GOT3 (cell line): ENCODE data around the gene SLC25A13.

Source experiments
- DNase-seq: peaks from one replicate; lab custom pipeline; 2025; ENCODE audit warnings: mixed read lengths; lab: John Stamatoyannopoulos, UW

SLC25A13 gene

DNA sequence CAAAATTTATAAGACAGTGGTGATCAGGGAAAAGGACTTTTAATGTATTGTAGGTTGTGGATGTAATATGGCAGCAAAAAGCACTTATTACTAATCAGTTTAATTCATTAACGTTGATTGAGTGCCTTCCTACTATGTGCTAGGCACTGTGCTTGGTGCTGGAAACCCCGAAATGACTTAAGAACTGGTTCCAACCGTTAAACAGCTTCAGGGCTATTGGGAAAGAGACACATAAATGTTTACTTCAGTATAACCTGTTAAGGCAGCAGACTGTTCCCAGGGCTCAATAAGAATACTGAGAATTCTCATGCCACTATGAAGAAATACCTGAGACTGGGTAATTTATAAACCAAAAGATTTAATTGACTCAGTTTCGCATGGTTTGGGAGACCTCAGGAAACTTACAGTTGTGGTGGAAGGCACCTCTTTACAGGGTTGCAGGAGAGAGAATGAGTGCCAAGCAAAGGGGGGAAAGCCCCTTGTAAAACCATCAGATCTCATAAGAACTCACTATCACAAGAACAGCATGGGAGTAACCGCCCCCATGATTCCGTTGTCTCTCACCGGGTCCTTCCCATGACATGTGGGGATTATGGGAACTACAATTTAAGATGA, 1.1 kb upstream of the SLC25A13 start:
- no peak for DNase-seq

DNA sequence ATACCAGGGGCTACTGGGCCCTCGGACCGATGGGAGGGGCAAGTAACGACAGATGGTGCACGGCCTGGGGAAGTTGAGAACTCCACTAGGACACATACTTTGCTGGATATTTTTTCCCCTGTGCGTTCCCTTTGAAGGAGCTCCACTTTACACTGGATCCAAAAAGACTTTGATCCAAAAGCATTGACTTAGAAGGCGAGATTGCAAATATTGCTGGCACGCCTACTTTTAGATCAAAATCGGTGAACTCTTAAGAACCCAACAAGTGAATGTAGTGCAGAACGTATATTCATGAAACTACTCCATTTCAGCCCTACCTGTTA, 436 bp upstream of the SLC25A13 start:
- DNase-seq, result no peak

DNA sequence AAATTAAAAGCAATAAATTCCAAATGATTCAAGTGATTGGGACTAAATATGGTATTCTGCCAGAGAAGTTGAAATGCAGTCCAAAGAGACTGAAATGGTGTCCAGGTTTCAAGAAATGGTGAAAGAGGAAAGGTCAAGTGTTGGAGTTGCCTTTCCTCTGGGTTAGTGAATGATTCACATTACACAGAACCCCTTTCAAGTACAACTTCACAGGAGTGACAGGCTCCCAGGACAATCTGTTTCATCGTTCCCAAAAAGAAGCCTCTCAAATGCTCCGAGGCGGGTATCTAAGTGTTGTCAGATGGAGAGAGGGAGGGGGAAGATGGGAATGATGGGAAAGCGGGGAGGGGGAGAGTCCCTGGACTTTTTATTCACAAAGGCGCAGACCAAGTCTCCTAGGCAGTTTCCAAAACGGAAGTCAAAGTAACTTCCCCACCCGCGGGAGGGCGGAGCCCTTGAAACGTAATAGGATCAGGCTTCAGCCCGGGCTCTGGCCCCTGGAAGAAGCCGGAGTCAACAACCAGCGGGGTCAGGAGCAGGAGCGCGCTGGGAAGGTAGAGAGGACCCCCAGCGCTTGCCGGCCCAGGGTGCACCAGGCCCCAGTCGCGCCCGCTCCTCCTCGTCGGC, 754 bp downstream of the SLC25A13 start:
- DNase-seq, result no peak

- DNase-seq, result no peak
Observed at GRCh38 chr7:96320442-96320841, 1.5 kb downstream of the SLC25A13 start.

GRCh38 chr7:96319439-96319838, 2.5 kb downstream of the SLC25A13 start:
- DNase-seq, result no peak

- DNase-seq, result no peak
Observed at GRCh38 chr7:96316949-96317348, 4.9 kb downstream of the SLC25A13 start.

- DNase-seq, result no peak
Observed at GRCh38 chr7:96315125-96315512, 6.8 kb downstream of the SLC25A13 start.

DNA sequence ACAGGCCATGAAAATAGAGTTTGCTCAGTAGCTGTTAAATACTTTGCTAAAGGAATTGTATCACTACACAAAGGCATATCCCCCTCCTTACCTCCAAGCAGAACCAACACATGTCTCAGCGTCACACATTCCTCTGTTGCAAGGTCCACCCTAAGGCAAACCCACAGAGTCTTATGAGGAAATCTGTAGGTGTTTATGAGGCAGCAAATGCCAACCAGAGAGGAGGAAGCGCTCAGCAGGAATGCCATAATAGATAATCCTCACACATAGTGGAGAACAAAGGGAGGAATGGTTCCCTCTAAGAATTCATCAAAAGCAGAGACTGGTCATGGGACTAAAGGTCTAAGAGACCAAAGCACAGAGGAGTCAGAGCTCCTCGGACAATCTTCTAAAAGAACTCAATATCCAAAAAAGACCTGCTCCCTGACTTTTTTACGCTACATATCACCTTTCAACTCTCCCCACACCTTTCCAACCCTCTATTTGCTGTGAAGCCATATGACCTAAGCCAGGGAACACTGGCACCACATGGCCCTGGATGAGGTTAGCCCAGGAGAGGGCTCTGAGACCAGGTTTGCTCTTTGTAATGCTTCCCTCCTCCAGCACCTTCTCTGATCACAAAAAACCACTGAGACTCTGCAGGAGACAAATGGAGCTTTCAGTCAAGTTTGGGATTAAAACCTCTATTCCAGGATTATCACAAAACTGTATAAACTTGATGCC, 7.3 kb downstream of the SLC25A13 start:
- DNase-seq, result no peak

GRCh38 chr7:96313940-96314339, 8.0 kb downstream of the SLC25A13 start:
- no peak for DNase-seq

- DNase-seq, result no peak
Observed at GRCh38 chr7:96312502-96312901, 9.4 kb downstream of the SLC25A13 start.

- DNase-seq, result no peak
Observed at GRCh38 chr7:96311967-96312366, 9.9 kb downstream of the SLC25A13 start.

GRCh38 chr7:96310110-96310509, 11.8 kb downstream of the SLC25A13 start:
- DNase-seq, result no peak

DNA sequence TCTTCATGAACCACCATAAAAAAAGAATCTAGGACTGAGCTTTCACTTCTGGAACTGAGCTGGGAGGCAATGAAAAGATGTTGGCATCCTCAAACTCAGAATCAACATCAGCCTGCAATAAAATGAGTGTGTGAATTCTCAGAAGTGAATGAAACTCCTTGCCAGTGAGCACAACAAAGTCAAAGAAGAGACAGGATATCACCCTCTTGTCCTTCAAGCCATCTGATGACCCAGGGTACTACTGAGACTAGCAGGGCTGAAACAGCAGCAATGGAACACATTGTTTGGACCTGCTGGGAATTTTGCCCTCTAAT, 13.0 kb downstream of the SLC25A13 start:
- DNase-seq, result no peak

GRCh38 chr7:96308253-96308949, 13.5 kb downstream of the SLC25A13 start:
- no peak for DNase-seq

- DNase-seq, result no peak
Observed at GRCh38 chr7:96306385-96307125, 15.3 kb downstream of the SLC25A13 start.

DNA sequence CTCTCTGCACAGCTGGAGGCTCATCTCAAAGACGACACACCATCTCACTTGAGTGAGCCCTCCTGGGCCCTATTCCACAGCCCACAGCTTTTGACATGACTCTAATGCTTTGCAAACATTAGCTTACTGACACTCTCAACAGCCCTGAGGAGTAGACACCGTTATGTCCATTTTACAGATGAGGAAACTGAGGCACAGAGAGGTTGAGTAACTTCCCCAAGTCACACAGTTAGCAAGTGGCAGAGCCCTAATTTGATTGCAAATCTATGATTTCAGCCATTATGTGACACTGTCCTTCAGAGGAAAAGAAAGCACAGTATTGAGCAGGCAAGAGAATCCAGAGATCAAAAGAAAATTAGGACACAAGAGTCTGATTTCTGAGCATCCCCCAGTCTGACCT, 16.0 kb downstream of the SLC25A13 start:
- no peak for DNase-seq

GRCh38 chr7:96304573-96304972, 17.3 kb downstream of the SLC25A13 start:
- no peak for DNase-seq

GRCh38 chr7:96303686-96304443, 18.0 kb downstream of the SLC25A13 start:
- no peak for DNase-seq

DNA sequence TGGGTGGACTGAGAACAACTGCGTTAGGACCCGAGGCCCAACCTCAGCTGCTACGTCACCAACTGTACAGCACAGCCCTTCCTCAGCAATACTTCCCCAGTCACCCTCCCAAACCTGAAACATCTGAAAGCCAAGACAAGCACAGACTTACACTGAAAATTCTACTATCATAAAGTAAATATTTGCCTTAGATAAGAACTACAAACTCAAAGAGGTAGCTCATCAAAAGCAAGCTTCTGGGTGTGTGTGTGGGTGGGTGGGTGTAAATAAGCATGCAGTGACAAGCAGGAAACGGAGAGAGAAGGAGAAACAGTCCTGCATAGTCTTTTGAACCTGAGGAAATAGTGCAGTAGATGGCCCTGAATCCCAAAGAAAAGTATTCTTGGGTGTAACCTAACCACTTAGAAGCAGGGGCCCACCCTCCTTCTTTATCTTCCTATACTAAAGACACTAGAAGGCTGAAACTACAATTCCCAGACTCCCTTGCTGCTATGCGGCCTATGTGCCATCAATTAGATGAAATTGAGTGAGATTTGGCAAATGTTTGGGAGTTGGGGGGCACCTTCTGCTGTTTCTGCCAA, 18.7 kb downstream of the SLC25A13 start:
- DNase-seq, result no peak

DNA sequence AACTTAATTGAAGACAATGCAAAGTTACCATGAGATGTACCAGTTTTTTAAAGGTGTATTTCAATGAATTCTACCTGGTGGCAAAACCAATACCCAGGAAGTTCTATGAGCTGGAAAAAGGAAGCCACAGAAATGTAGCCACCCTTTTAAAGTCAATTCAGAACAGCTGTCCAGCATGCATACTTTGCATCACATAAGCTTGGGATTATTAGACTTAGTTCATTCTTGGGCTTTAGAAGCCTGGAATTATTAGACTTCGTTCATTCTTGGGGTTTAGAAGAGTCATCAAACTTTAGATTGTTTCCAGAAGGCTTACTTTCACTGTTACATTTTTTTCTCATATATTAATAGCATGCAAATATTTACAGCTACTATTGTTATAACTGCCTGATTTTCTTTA, 20.9 kb downstream of the SLC25A13 start:
- DNase-seq, result no peak

- DNase-seq, result no peak
Observed at GRCh38 chr7:96300502-96300901, 21.4 kb downstream of the SLC25A13 start.
